HG03571 (cell line): ENCODE results near the gene GAL3ST2.
"Not testable (repeated sequence)": the region's sequence is repeated elsewhere in the genome, so short reads cannot be mapped to it uniquely, and the experiment has no call there.

ENCODE experiments used
- ATAC-seq: cut with Tn5 transposase; IDR thresholded peaks from one replicate; pipeline ENCODE4 v1.9.1; 2021; ENCODE audit not compliant: unreplicated experiment

The GAL3ST2 gene

DNA sequence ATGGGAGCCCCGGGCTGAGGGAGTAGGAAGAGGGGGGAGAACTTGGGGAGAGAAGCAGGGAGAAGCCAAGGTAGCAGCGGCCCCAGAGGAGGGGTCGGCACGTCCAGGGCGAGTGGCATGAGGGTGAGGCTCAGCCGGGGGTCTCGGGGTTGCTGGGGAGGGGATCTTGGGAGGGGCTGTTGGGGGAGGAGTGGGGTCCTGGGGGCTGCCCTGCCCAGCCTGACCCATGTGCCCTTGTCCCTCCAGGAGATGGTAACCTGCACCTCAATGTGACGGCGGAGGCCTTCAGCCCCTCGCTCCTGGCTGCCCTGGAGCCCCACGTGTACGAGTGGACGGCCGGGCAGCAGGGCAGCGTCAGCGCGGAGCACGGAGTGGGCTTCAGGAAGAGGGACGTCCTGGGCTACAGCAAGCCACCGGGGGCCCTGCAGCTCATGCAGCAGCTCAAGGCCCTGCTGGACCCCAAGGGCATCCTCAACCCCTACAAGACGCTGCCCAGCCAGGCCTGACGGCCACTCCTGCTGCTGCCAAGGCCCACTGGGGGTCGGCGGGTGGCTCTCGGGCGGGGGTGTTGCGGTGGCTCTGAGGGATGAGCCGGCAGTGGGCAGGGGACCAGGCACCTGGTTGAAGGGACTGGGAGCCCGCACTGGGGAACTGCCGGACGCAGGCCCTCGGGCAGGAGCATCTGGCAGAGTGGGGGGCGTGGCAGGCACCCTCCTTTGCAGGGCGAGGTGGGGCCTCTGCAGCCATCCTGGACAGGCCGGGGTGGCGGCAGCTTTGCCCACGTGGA is 9.0 kb upstream of the GAL3ST2 start:
- ATAC-seq, result no peak

GRCh38 chr2:241768251-241768711 is 8.3 kb upstream of the GAL3ST2 start:
- ATAC-seq, result no peak

DNA sequence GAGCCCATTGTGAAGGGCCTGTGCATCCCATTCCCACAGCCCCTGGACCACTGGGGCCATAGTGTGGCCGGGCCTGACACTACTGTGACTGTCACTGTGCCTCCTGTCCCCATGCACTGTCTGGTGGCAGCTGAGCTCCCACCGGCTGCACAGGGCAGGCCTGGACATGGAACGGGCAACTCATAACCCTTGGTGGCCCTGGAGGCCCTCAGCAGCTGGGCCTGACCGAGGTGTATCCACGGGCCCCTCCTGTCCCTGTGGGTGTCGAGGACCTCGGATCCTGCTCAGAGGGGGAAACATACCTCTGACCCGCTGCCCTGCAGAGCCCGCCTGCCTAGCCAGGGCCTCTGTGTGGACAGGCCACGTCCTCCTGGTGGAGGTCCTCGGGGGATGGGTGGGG is 7.8 kb upstream of the GAL3ST2 start:
- no peak for ATAC-seq

GRCh38 chr2:241769819-241770184 is 6.8 kb upstream of the GAL3ST2 start:
- ATAC-seq, result no peak

DNA sequence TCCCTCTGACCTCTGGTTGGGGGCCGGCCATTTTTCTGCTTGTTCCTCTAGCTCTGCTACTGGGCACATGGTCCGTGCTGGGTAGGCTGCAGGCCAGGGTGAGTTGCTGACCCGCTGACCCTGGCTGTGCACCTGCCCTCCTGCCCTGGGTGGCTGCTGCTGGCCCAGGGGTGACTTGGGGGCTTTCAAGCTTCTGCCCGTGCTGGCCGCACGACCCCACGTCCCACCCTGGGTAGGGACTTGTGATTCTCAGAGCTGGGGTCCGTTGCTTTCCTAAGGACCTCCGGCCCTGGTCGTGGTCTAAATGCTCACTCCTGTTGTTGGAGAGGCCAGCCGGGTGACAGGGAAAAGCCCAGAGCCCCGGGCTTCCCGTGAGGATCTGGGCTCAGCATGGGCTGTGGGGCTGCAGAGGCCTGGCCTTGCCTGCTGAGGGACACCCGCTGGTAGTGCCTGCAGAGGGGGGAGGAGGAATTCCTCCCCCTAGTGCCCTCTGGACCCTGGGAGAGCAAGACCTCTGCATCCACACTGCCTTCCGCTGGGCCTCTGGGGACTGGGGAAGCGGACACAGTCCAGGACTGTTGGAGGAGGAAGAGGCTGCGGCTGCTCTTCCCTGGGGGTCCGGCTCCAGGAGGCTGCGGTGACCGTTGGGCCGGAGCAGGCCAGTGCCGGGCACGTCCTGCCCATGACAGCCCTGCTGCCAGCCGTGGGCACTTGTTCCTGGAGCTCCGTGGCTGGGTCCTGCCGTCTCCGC is 6.3 kb upstream of the GAL3ST2 start:
- ATAC-seq, result no peak

- ATAC-seq, result no peak
Observed at GRCh38 chr2:241770936-241771285, 5.7 kb upstream of the GAL3ST2 start.

DNA sequence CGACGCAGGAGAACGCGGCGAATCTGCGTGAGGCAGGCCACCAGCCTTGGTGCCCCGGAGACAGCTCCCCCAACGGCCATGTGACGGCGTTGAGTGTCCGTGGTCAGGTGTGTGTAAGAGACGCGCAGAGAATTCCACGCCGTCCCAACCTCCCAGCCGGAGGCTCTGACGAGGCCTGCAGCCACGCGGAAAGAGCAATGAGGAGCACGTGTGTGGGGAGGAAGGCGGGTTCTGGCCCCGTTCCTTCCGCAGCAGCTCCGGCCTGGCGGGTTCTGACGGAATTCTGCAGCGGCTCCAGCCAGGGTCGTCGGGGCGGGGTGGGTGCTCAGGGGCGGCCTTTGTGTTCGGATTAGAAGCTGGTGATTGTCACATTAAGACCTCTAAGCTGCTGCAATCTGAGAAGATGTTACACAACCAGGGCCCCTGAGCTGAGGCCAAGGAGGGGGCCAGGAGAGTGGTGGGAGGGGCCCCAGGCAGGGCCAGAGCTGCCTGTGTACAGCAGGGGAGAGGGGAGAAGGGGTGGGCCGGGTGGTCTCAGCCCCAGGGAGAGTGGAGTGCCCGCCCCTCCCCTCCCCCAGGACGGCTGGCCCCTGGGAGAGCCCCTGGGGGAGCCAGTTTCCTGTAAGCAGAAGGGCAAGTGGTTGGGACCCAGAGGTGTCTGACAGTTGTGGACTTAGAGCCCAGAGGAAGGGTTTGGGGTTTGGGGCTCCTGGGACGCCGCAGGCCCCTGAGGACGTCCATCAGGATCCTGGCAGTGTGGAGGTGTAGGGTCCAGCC is 5.1 kb upstream of the GAL3ST2 start:
- ATAC-seq, result no peak

DNA sequence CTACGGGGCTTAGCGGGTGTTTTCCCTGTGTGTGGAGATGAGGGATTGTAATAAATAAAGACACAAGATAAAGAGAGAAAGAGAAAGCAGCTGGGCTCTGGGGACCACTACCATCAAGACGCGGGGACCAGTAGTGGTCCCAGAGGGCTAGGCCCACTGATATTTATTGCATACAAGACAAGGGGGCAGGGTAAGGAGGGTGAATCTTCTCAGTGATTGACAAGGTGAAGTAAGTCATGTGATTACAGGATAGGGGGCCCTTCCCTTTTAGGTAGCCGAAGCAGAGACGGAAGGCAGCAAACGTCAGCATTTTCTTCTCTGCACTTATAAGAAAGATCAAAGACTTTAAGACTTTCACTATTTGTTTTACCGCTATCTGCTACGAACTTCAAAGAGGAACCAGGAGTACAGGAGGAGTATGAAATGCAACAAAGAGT is 4.5 kb upstream of the GAL3ST2 start:
- no peak for ATAC-seq

DNA sequence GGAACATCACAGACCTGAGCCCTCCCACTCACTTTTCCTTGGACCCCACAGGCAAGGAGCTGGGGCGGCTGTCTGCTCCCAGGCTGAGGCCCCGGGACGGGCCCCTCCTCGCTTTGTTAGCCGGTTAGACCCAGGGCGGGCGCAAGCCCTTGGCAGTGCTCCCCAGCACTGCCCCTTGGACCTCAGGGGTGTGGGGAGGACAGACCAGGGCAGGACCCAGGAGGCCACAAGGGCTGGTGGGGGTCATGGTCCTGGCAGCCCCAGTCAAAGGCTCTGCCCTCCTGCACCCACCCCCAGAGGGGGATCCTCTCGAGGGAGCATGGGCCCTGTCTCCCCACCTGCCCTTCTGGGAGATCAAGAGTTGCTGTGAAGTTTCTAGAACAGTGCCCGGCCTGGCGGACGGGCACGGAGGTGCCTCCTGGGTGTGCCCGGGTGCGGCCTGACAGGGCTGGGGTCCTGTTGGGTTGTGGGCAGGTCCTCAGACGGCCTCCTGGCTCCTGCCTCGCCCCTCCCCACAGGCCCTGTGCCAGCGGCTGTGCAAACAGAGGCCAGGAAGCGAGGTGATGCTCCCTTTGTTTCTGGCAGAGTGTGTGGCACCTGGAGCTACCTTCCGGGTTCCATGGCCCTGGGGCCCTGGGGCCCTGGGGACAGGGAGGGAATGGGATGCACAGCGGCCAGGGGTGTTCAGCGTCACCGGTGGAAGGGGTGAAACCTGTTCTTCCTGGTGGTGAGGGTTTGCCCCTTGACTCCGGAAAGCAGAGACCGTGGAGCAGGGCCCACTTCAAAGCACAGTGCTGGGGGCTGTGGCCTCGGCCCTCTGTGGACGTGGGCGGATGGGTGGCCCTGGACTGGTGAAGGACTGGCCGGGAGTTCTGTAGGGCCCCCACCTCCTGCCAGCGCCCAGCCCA is 2.9 kb upstream of the GAL3ST2 start:
- no peak for ATAC-seq

DNA sequence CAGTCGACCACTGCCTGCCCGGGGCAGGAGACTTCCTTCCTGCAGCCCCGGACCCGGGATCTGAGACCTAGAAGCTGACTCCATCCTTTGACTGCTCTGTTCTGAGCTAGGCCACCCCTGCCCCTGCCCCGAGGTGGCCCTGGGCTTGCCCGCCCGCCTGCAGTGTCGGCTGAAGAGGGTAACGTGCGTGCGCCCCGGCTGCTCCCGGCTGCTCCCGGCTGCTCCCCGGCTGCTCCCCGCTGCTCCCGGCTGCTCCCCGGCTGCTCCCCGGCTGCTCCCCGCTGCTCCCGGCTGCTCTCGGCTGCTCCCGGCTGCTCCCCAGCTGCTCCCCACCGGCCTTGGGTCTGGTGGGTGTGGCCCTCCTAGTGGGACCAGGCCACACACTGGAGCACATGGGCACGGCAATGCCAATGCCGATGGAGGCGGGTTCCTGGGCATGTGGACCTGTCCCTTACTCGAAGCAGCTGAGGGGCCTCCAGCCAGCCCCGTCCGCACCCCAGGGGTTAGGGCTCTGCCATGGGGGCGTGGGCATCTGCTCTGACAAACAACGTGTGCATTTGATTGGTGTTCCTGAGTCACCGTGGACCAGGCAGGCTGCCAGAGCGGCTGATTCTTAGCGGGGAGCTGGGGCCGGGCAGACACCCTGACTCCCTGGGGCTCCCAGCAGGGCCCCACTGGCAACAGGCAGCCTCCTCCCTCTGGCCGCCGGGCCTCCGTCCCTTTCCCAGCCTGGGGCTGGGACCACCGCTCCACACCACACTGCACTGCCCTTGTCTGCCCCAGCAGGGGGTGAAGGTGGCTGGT is 2.0 kb upstream of the GAL3ST2 start:
- no peak for ATAC-seq

DNA sequence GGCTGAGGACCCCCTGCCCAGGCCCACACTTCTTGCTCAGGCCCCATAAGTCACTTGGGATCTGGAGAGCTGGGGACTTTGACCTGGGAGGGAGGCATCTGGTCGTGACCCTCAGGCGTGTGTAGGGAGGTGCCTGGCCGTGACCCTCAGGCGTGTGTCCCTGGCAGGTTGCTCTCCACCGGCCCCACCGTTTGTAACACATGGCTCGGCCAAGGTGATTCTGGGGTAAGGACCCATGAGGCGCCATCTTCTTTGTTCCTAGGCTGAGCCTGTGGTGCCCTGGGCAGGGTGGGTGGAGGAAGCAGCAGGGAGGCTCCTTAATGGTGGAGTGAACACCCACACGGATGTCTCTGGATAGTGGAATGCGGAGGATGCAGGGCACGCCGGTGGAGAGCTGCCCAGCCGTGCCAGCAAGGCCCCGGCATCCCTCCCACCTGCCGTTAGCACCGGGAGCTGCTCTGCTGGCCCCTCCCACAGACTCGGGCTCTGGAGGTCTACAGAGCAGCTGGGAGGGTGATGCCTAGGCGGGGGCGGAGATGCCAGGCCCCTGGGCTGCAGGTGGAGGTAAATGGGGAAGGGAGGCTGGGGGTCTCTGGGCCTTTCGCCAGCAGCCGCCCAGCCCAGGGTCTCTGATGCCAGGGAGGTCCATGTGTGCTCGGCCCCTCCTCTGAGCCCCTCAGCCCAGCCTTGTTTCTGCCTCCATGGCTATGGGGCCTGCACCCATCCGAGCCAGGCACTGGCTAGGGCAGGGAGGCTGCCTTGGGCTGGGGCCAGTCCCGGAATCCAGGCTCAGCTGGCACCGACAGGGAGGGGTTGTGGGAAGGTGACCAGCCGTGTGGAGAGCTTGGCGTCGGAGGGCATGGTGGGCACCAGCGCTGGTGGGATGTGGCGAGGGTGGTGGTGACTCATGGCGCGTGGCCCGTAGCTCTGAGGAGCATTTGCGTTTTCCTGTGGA is 1.1 kb upstream of the GAL3ST2 start:
- no peak for ATAC-seq

- ATAC-seq, result no peak
Observed at GRCh38 chr2:241777170-241777685, 606 bp downstream of the GAL3ST2 start.

GRCh38 chr2:241777686-241778627 is 1.3 kb downstream of the GAL3ST2 start:
- no peak for ATAC-seq

DNA sequence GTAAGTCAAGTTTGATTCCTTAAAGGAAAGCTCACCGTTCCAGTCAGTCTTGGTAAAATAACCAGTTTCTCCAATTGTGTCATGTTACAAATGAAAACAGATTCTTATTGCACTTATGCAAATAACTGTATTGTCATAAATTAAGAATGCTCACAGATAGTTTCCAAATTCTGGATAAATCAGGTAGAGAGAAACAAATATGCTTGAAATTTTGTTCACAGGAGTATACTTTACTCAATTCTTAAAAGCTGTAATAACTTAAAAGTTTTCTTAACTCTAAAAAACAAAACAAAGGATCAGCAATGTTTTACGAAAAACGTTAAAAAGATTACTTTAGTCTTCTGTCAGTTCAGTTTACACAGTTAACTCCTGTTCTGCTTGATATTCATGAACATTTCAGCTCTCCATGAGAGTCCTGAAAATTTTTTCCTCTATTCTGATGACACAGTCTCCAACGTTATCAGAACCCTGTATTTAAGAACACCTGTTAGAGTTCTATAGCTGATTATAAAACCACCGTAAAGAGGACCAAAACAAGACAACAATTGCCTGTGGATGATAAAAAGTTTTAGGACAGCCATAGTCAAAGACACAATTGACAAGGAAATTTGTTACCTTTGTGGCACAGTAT is 4.4 kb downstream of the GAL3ST2 start:
- ATAC-seq, result no peak

- ATAC-seq, result not testable (repeated sequence)
Observed at GRCh38 chr2:241782053-241782452, 5.4 kb downstream of the GAL3ST2 start.

DNA sequence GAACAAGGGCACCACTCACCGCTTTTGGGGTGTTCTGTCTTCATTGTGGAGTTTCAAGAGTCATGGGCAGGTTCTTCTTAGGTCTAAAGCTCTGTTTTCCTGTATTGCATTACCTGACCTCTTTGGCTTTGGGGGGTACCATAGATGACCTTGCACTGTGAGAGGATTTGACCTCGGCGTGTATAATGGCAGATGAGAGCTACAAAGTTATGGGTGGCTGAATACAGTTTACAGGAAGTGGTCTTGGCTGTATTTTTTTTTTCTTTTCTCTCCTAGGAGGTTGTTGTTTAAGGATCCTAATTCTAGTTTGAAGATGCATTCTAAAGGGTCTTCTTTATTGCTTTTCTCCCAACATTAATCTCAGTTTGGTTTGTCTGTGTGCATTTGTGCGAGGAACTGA is 11.5 kb downstream of the GAL3ST2 start:
- no peak for ATAC-seq

GRCh38 chr2:241788572-241788971 is 11.9 kb downstream of the GAL3ST2 start:
- ATAC-seq, result no peak
